Stomach (tissue), 9 donors: Measurements from ENCODE around the gene ERRFI1. TPM values are rescaled to one million over a fixed set of nuclear protein-coding genes. Genes with fewer than 3 reads are reported as not detected.
A peak's percentile ranks its signal among the peaks of the same experiment; 100 is the strongest.
"Not testable (repeated sequence)": the region's sequence is repeated elsewhere in the genome, so short reads cannot be mapped to it uniquely, and the experiment has no call there.

Source experiments
- DNase-seq, 2 donors: peaks; one replicate each; pipeline versions ENCODE4 v3.0.0 to v3.0.0-alpha.2; 2013 to 2019
- H3K27ac ChIP-seq, 5 donors: fragments of 200-600 bp in 4 of 5; sonication (generic) in 4 of 5; one replicate each; pipeline ENCODE4 v1.5.1; 2013 to 2019; ENCODE audit warnings: mild to moderate bottlenecking in 1 of 5, moderate library complexity in 1 of 5
- H3K27me3 ChIP-seq, 3 donors: fragments of 200-600 bp; sonication (generic); one replicate each; pipeline ENCODE4 v1.5.1; 2017 to 2019; ENCODE audit warnings: mixed run types in 1 of 3
- H3K36me3 ChIP-seq, 4 donors: fragments of 200-600 bp; sonication (generic); 1 replicate in 3 of 4; 2 replicates in 1 of 4; pipeline ENCODE4 v1.5.1; 2016 to 2019
- H3K4me1 ChIP-seq, 4 donors: fragments of 200-600 bp; sonication (generic); one replicate each; pipeline ENCODE4 v1.5.1; 2016 to 2019
- H3K4me3 ChIP-seq, 4 donors: fragments of 200-600 bp; sonication (generic) in 3 of 4; one replicate each; pipeline ENCODE4 v1.5.1; 2016 to 2019; ENCODE audit warnings: mild to moderate bottlenecking in 1 of 4
- H3K9me3 ChIP-seq, 4 donors: fragments of 200-600 bp; sonication (generic); one replicate each; pipeline ENCODE4 v1.5.1; 2016 to 2019
- CTCF ChIP-seq, 7 experiments: fragments of 450-650 bp in 4 of 7; fragments of 200-600 bp in 3 of 7; sonication (generic) in 3 of 7; IDR thresholded peaks; one replicate each; pipeline ENCODE4 v1.5.1; 2016 to 2019; ENCODE audit warnings: antibody characterized with exemption in 7 of 7, control low read depth in 2 of 7, mild to moderate bottlenecking in 1 of 7
- EP300 ChIP-seq: sonication (generic); formaldehyde crosslinking; IDR thresholded peaks from one replicate; pipeline ENCODE4 v1.6.1; 2017; ENCODE audit warnings: antibody characterized with exemption
- POLR2A ChIP-seq, 4 donors: fragments of 450-650 bp; IDR thresholded peaks; one replicate each; pipeline ENCODE4 v1.6.1; 2016; ENCODE audit warnings: antibody characterized with exemption in 4 of 4, control low read depth in 2 of 4, mild to moderate bottlenecking in 1 of 4, moderate library complexity in 1 of 4
- POLR2AphosphoS5 ChIP-seq, 3 donors: sonication (generic); formaldehyde crosslinking; IDR thresholded peaks; one replicate each; pipeline ENCODE4 v1.6.1; 2016; ENCODE audit warnings: antibody characterized with exemption in 3 of 3
- WGBS, 5 donors: extraction: QIAGEN DNeasy Blood & Tissue Kit in 3 of 5; methylation state at CpG; one replicate each; pipeline versions ENCODE4 v1.1.5 to v1.1.7; 2013 to 2018; 5-methylcytosine and 5-hydroxymethylcytosine counted together
- intact Hi-C: fragments of 100-400 bp; cut with DNase I; formaldehyde crosslinking; loops from one replicate; pipeline ENCODE4 v1.15.1; 2023; ENCODE audit warnings: low total_unique reads
- polyA plus RNA-seq, 3 donors: library from polyadenylated mRNA; stranded (reverse); fragments of 200-250 nt; gene quantifications; one replicate each; pipeline ENCODE4 v1.2.3, GENCODE V29; 2013
- total RNA-seq, 5 donors: library from RNA; depleted of rRNA; stranded (reverse); fragments of >200 nt; gene quantifications; one replicate each; pipeline versions ENCODE4 v1.1.0 to v1.2.3, GENCODE V29; 2014 to 2016
- donor health status: healthy with polysubstance abuse.
- donor health status: Bipolar disorder and iron deficiency.
- donor health status: healthy.

The ERRFI1 gene
- total and polyA plus RNA-seq, 8 donors = 3.5 to 201 (median 58.5) TPM

- peaks cover 7 to 37% (median 24%) of the 10 kb centered on the region in 4 donors for H3K4me1 ChIP-seq
Measured at GRCh38 chr1:8070381-8070811, 44.3 kb upstream of the ERRFI1 start.

GRCh38 chr1:8069614-8070320 is 43.7 kb upstream of the ERRFI1 start:
- 47 to 71% (median 63%) methylated on average over 8 of the region's 8 CpGs for WGBS, 5 donors
- intact Hi-C loops, DNase-seq, H3K36me3 ChIP-seq, H3K27me3 ChIP-seq, H3K4me3 ChIP-seq, H3K9me3 ChIP-seq: not testable (repeated sequence)
- peak overlapping the region; percentile 47 to 88 (median 83) for H3K27ac ChIP-seq
- H3K4me1 ChIP-seq = peaks cover 7 to 30% (median 18%) of the 10 kb centered on the region in 4 donors

More at GRCh38 chr1:8070381-8070811, 44.3 kb upstream of the ERRFI1 start:
- DNase-seq = peak; percentile 73 to 95
- 12 to 35% (median 22%) methylated on average over 10 of the region's 10 CpGs for WGBS, 5 donors
- no peak for TF ChIP-seq EP300
- no peak for TF ChIP-seq POLR2A (IDR thresholded peaks at IDR 0.05)
- peak in 2 of 3 donors; percentile 57 to 69 for TF ChIP-seq POLR2AphosphoS5 (IDR thresholded peaks at IDR 0.05)
- no peak for TF ChIP-seq CTCF (IDR thresholded peaks at IDR 0.05)
- H3K9me3 ChIP-seq = no peaks in the 10 kb centered on the region
- H3K36me3 ChIP-seq = no peaks in the 10 kb centered on the region
- no peaks in the 10 kb centered on the region for H3K27me3 ChIP-seq
- peak overlapping the region; percentile 79 to 88 (median 83) for H3K27ac ChIP-seq
- no peak overlapping the region for H3K4me3 ChIP-seq
- intact Hi-C loops = no loop called here

GRCh38 chr1:8065369-8065768 is 39.3 kb upstream of the ERRFI1 start:
- WGBS, 5 donors = 79 to 89% (median 81%) methylated on average over 4 of the region's 4 CpGs
- Histone ChIP-seq H3K4me3 (no peak overlapping the region), H3K36me3 (no peaks in the 10 kb centered on the region), H3K27me3 (no peaks in the 10 kb centered on the region), H3K27ac (no peak overlapping the region), H3K9me3 (no peaks in the 10 kb centered on the region), H3K4me1 (peaks cover 19 to 46% (median 35%) of the 10 kb centered on the region in 4 donors)
- TF ChIP-seq POLR2A (IDR thresholded peaks at IDR 0.05) (no peak), POLR2AphosphoS5 (IDR thresholded peaks at IDR 0.05) (no peak), EP300 (no peak), CTCF (IDR thresholded peaks at IDR 0.05) (no peak)
- intact Hi-C loops = no loop called here
- DNase-seq = no peak

- H3K36me3 ChIP-seq = no peaks in the 10 kb centered on the region
- no peak overlapping the region for H3K4me3 ChIP-seq
- H3K27ac ChIP-seq = peak overlapping the region in 3 of 5 donors; percentile 11 to 83 (median 83)
- H3K27me3 ChIP-seq = no peaks in the 10 kb centered on the region
- 62 to 79% (median 66%) methylated on average over 7 of the region's 7 CpGs for whole genome bisulfite sequencing, 5 donors
- intact Hi-C loops = no loop called here
- no peak for DNase-seq
- H3K9me3 ChIP-seq = no peaks in the 10 kb centered on the region
- TF ChIP-seq EP300 (no peak), CTCF (IDR thresholded peaks at IDR 0.05) (no peak), POLR2AphosphoS5 (IDR thresholded peaks at IDR 0.05) (no peak), POLR2A (IDR thresholded peaks at IDR 0.05) (no peak)
- peaks cover 27 to 54% (median 42%) of the 10 kb centered on the region in 4 donors for H3K4me1 ChIP-seq
Measured at GRCh38 chr1:8063298-8064036, 37.4 kb upstream of the ERRFI1 start.
